OCI-LY7 (cell line): ENCODE results near the gene PPID. TPM values are rescaled to one million over a fixed set of nuclear protein-coding genes. Genes with fewer than 3 reads are reported as not detected.

Source experiments
- BruUV-seq: library from RNA; stranded (reverse); fragments of 400-500 nt; replicated peaks from 2 replicates; lab custom pipeline; 2021; lab: Mats Ljungman, UMichigan
- CTCF ChIA-PET: fragments of 300-600 bp; sonication (Branson Sonifier 250); formaldehyde crosslinking; loops from one replicate; lab custom pipeline; 2022; ENCODE audit warnings: antibody characterized with exemption; ENCODE audit not compliant: unreplicated experiment; lab: Charles Lee
- POLR2A ChIA-PET: fragments of 300-600 bp; sonication (Branson Sonifier 250); formaldehyde crosslinking; loops from one replicate; lab custom pipeline; 2022; ENCODE audit warnings: antibody characterized with exemption; lab: Charles Lee
- DNase-seq: peaks from one replicate; pipeline ENCODE4 v3.0.0-alpha.2; 2015; ENCODE audit warnings: low spot score
- H2AFZ ChIP-seq: fragments of 200-600 bp; sonication (generic), shearing (Covaris generic); 2 replicates; pipeline ENCODE4 v1.6.1; 2014; ENCODE audit warnings: mild to moderate bottlenecking, antibody characterized with exemption, low read length, moderate library complexity
- H3K27ac ChIP-seq: fragments of 200-600 bp; sonication (generic); 2 replicates; pipeline ENCODE4 v1.5.1; 2014; ENCODE audit warnings: mixed run types, low read depth, mild to moderate bottlenecking, moderate library complexity, low read length, inconsistent platforms; ENCODE audit not compliant: poor library complexity, severe bottlenecking
- H3K36me3 ChIP-seq: fragments of 200-600 bp; sonication (generic); 2 replicates; pipeline ENCODE4 v1.6.1; 2014; ENCODE audit warnings: mild to moderate bottlenecking, antibody characterized with exemption, low read length, moderate library complexity, mixed read lengths; ENCODE audit not compliant: insufficient read depth
- H3K4me1 ChIP-seq: fragments of 200-600 bp; sonication (generic); 2 replicates; pipeline ENCODE4 v1.5.1; 2014; ENCODE audit warnings: mild to moderate bottlenecking, low read length; ENCODE audit not compliant: insufficient read depth, poor library complexity, severe bottlenecking
- H3K4me2 ChIP-seq: fragments of 200-600 bp; sonication (generic); 2 replicates; pipeline ENCODE4 v1.6.1; 2014; ENCODE audit warnings: mild to moderate bottlenecking, low read length
- H3K4me3 ChIP-seq: fragments of 200-600 bp; sonication (generic); 2 replicates; pipeline ENCODE4 v1.5.1; 2014; ENCODE audit warnings: mild to moderate bottlenecking, low read depth, low read length; ENCODE audit not compliant: poor library complexity, severe bottlenecking
- H3K79me2 ChIP-seq: fragments of 200-600 bp; sonication (generic); 2 replicates; pipeline ENCODE4 v1.6.1; 2016; ENCODE audit warnings: low read depth, mild to moderate bottlenecking, low read length, moderate library complexity, mixed read lengths; ENCODE audit not compliant: insufficient read depth
- H3K9me2 ChIP-seq: fragments of 200-600 bp; sonication (generic); 2 replicates; pipeline ENCODE4 v1.6.1; 2016; ENCODE audit warnings: mild to moderate bottlenecking, low read length, mixed read lengths; ENCODE audit not compliant: insufficient read depth
- H3K9me3 ChIP-seq: fragments of 200-600 bp; sonication (generic); 2 replicates; pipeline ENCODE4 v1.6.1; 2014; ENCODE audit warnings: mild to moderate bottlenecking, mixed run types, low read length, mixed read lengths
- H4K20me1 ChIP-seq: fragments of 200-600 bp; sonication (generic); 2 replicates; pipeline ENCODE4 v1.6.1; 2014; ENCODE audit warnings: mild to moderate bottlenecking, antibody characterized with exemption, low read length, moderate library complexity, mixed read lengths; ENCODE audit not compliant: insufficient read depth
- CTCF ChIP-seq: fragments of 200-600 bp; sonication (generic); conservative IDR thresholded peaks from 2 replicates; pipeline ENCODE4 v1.5.1; 2014; ENCODE audit warnings: mild to moderate bottlenecking, antibody characterized with exemption, low read length, moderate library complexity, mixed read lengths
- EZH2phosphoT487 ChIP-seq: fragments of 200-600 bp; sonication (generic); IDR thresholded peaks from 2 replicates; pipeline ENCODE4 v1.6.1; 2018; ENCODE audit warnings: low read depth, borderline replicate concordance, mild to moderate bottlenecking, mixed run types, antibody characterized with exemption, low read length, moderate library complexity, mixed read lengths
- intact Hi-C: fragments of 100-400 bp; cut with micrococcal nuclease; formaldehyde crosslinking; loops from one replicate; pipeline ENCODE4 v1.10.0; 2022; ENCODE audit not compliant: unreplicated experiment
- total RNA-seq, 2 experiments: library from RNA; depleted of rRNA in 1 of 2; stranded (reverse); fragments of >200 nt in 1 of 2; shearing (Covaris generic) in 1 of 2; gene quantifications; 2 replicates each; pipeline ENCODE4 v1.2.3, GENCODE V29; 2014 to 2022

Gene PPID
- total RNA-seq, 2 experiments from 2014 or later, result 21.2 to 27.3 TPM

- BruUV-seq, result no TSS peak
- Histone ChIP-seq H3K4me3 (no peak overlapping the region), H3K4me2 (no peak overlapping the region), H4K20me1 (no peaks in the 10 kb centered on the region), H2AFZ (no peak overlapping the region), H3K4me1 (no peaks in the 10 kb centered on the region), H3K9me2 (no peaks in the 10 kb centered on the region), H3K27ac (no peak overlapping the region), H3K9me3 (no peaks in the 10 kb centered on the region), H3K79me2 (no peaks in the 10 kb centered on the region), H3K36me3 (peaks cover 94% of the 10 kb centered on the region)
- no peak for DNase-seq
- CTCF ChIA-PET, result interaction anchor here (0.6 kb wide), 1 partner anchor 375 kb away, joined by 3 read pairs; no protein-coding TSS in a partner anchor
- POLR2A ChIA-PET, result interaction anchor here (1.2 to 1.9 kb wide), 6 partner anchors 10 to 29 kb away, joined by 3 to 6 read pairs (median 4); no protein-coding TSS in a partner anchor
- intact Hi-C loops, result no loop called here
- TF ChIP-seq CTCF (no peak), EZH2phosphoT487 (no peak)
Observed at GRCh38 chr4:158710814-158711213, 12.4 kb downstream of the PPID start.

- H3K9me2 ChIP-seq, result no peaks in the 10 kb centered on the region
- no peak overlapping the region for H3K27ac ChIP-seq
- no peaks in the 10 kb centered on the region for H3K4me1 ChIP-seq
- H3K36me3 ChIP-seq, result peaks cover 35% of the 10 kb centered on the region
- POLR2A ChIA-PET, result interaction anchor here (0.5 to 0.6 kb wide), 3 partner anchors 229 to 1374 kb away, joined by 3 to 5 read pairs (median 3); no protein-coding TSS in a partner anchor
- H3K4me3 ChIP-seq, result no peak overlapping the region
- intact Hi-C loops, result no loop called here
- no peak for DNase-seq
- H2AFZ ChIP-seq, result no peak overlapping the region
- no TSS peak for BruUV-seq
- H3K9me3 ChIP-seq, result no peaks in the 10 kb centered on the region
- no peak overlapping the region for H3K4me2 ChIP-seq
- CTCF ChIA-PET, result no interaction called here
- no peaks in the 10 kb centered on the region for H4K20me1 ChIP-seq
- TF ChIP-seq CTCF (no peak), EZH2phosphoT487 (no peak)
- H3K79me2 ChIP-seq, result no peaks in the 10 kb centered on the region
Observed at GRCh38 chr4:158704274-158704673, 18.9 kb downstream of the PPID start.

GRCh38 chr4:158688813-158689212 lies 34.4 kb downstream of the PPID start:
- DNase-seq, result no peak
- no TSS peak for BruUV-seq
- Histone ChIP-seq H3K4me2 (no peak overlapping the region), H3K36me3 (no peaks in the 10 kb centered on the region), H3K4me3 (no peak overlapping the region), H3K4me1 (no peaks in the 10 kb centered on the region), H3K9me2 (no peaks in the 10 kb centered on the region), H3K79me2 (no peaks in the 10 kb centered on the region), H3K27ac (no peak overlapping the region), H2AFZ (no peak overlapping the region), H3K9me3 (no peaks in the 10 kb centered on the region), H4K20me1 (no peaks in the 10 kb centered on the region)
- ChIA-PET POLR2A (no interaction called here), CTCF (no interaction called here)
- intact Hi-C loops, result no loop called here
- TF ChIP-seq EZH2phosphoT487 (no peak), CTCF (no peak)
